ENCODE data around the gene GNG14. TPM values are rescaled to one million over a fixed set of nuclear protein-coding genes. Genes with fewer than 3 reads are reported as not detected.

GNG14 gene
- total and polyA plus RNA-seq, 2 of the 13 experiments (the other 11 are each of a cell fraction or from before 2014, with no cell fraction given), result not detected

DNA sequence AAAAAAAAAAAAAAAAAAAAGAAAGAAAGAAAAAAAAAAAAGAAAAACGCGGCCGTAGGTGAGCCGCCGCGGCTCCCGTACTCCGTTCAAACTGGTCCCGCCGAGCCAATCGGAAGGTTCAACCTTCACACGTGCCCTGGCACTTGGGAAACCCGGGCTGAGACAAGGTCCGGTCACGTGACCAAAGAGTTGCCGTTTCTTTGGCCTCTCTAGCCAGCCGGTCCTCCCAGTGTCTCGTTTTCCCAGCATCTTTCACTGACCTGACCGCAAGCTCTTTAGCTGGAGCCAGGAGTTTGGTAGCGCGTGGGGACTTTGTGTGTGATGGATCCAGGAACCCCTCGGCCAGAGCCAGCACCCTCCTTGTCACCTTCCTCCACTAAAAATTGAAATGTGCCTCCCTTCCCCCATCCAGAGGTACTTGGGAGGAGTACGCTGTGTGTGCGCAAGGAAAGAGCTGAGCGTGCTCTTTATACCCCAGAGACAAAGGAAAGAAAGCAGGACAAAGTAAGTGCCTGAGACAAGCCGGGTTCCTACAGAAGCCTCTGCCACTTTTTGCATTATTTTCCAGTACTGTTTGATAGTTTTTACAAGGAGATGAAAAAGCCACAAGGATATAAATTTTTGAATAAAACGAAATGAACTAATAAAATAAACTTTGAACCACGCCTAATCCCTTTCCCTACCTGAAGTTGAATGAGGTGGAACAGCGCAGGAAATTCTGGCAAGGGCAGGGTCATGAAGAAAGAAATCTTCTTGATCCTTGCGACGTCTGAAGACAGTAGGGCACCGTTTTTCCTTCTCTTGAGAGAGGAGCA is 35.0 kb downstream of the GNG14 start (continued):
- TF ChIP-seq TIGD3 (CRISPR knock-in tag; IDR thresholded peaks at IDR 0.05; ENCODE audit: borderline replicate concordance) (no peak), IKZF1 (IDR thresholded peaks at IDR 0.05) (no peak), ZNF564 (CRISPR knock-in tag; IDR thresholded peaks at IDR 0.05) (no peak), XRCC5 (optimal IDR thresholded peaks at IDR 0.05; ENCODE audit: low read length) (peak; percentile 55), MXD3 (CRISPR knock-in tag; IDR thresholded peaks at IDR 0.05) (no peak; the same call in 1 of the 2 replicates), BATF2 (CRISPR knock-in tag; IDR thresholded peaks at IDR 0.05) (no peak), TCF12 (IDR thresholded peaks at IDR 0.05) (no peak), TCF12 (CRISPR knock-in tag; IDR thresholded peaks at IDR 0.05) (no peak), RBAK (CRISPR knock-in tag; IDR thresholded peaks at IDR 0.05) (no peak), SP5 (CRISPR knock-in tag; IDR thresholded peaks at IDR 0.05; ENCODE audit: borderline replicate concordance, low read depth) (no peak), ZNF143 (CRISPR knock-in tag; IDR thresholded peaks at IDR 0.05) (peak; percentile 84), TAF15 (IDR thresholded peaks at IDR 0.05; ENCODE audit: low read depth, low read length, poor library complexity, severe bottlenecking) (peak; percentile 27), CC2D1A (CRISPR knock-in tag; IDR thresholded peaks at IDR 0.05) (no peak), RAD51 (IDR thresholded peaks at IDR 0.05; ENCODE audit: borderline replicate concordance) (peak; percentile 99), ZNF34 (CRISPR knock-in tag; IDR thresholded peaks at IDR 0.05; ENCODE audit: borderline replicate concordance) (no peak), HDAC6 (IDR thresholded peaks at IDR 0.05; ENCODE audit: low read depth, low read length) (no peak), ZNF30 (CRISPR knock-in tag; IDR thresholded peaks at IDR 0.05) (no peak)
- TF ChIP-seq, protein P1, sequence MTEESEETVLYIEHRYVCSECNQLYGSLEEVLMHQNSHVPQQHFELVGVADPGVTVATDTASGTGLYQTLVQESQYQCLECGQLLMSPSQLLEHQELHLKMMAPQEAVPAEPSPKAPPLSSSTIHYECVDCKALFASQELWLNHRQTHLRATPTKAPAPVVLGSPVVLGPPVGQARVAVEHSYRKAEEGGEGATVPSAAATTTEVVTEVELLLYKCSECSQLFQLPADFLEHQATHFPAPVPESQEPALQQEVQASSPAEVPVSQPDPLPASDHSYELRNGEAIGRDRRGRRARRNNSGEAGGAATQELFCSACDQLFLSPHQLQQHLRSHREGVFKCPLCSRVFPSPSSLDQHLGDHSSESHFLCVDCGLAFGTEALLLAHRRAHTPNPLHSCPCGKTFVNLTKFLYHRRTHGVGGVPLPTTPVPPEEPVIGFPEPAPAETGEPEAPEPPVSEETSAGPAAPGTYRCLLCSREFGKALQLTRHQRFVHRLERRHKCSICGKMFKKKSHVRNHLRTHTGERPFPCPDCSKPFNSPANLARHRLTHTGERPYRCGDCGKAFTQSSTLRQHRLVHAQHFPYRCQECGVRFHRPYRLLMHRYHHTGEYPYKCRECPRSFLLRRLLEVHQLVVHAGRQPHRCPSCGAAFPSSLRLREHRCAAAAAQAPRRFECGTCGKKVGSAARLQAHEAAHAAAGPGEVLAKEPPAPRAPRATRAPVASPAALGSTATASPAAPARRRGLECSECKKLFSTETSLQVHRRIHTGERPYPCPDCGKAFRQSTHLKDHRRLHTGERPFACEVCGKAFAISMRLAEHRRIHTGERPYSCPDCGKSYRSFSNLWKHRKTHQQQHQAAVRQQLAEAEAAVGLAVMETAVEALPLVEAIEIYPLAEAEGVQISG (CRISPR knock-in tag; IDR thresholded peaks at IDR 0.05), result peak; percentile 99
- TF ChIP-seq, protein P2, sequence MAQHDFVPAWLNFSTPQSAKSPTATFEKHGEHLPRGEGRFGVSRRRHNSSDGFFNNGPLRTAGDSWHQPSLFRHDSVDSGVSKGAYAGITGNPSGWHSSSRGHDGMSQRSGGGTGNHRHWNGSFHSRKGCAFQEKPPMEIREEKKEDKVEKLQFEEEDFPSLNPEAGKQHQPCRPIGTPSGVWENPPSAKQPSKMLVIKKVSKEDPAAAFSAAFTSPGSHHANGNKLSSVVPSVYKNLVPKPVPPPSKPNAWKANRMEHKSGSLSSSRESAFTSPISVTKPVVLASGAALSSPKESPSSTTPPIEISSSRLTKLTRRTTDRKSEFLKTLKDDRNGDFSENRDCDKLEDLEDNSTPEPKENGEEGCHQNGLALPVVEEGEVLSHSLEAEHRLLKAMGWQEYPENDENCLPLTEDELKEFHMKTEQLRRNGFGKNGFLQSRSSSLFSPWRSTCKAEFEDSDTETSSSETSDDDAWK (CRISPR knock-in tag; IDR thresholded peaks at IDR 0.05), result no peak
- TF ChIP-seq, protein P3, sequence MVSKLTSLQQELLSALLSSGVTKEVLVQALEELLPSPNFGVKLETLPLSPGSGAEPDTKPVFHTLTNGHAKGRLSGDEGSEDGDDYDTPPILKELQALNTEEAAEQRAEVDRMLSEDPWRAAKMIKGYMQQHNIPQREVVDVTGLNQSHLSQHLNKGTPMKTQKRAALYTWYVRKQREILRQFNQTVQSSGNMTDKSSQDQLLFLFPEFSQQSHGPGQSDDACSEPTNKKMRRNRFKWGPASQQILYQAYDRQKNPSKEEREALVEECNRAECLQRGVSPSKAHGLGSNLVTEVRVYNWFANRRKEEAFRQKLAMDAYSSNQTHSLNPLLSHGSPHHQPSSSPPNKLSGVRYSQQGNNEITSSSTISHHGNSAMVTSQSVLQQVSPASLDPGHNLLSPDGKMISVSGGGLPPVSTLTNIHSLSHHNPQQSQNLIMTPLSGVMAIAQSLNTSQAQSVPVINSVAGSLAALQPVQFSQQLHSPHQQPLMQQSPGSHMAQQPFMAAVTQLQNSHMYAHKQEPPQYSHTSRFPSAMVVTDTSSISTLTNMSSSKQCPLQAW (CRISPR knock-in tag; IDR thresholded peaks at IDR 0.05), result no peak; the same call in 1 of the 2 replicates
- TF ChIP-seq, protein P4, sequence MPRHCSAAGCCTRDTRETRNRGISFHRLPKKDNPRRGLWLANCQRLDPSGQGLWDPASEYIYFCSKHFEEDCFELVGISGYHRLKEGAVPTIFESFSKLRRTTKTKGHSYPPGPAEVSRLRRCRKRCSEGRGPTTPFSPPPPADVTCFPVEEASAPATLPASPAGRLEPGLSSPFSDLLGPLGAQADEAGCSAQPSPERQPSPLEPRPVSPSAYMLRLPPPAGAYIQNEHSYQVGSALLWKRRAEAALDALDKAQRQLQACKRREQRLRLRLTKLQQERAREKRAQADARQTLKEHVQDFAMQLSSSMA (CRISPR knock-in tag; IDR thresholded peaks at IDR 0.05), result no peak
